Measurements from ENCODE around the gene POFUT2. TPM values are rescaled to one million over a fixed set of nuclear protein-coding genes. Genes with fewer than 3 reads are reported as not detected.

Gene POFUT2
- total and polyA plus RNA-seq, 9 donors, result 25.7 to 52.9 (median 40.1) TPM

DNA sequence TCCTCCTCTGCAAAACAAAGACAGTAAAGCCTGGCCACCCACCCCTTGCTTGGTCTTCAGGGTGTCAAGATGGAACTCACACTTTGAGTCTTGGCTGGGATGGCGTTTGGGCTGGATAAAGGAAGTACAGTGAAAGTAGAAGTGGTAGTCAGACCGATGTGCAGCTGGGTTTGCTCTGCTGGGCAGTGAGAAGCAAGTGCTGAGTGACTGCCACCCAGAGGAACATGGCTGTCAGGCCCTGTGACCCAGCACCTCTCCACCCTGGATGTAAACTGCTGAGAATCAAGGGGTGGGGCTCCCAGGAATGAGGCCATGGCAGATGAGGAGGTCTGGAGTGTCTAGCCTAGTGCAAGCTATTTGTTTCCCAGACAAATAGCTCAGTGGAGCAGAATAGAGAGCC, 51.2 kb downstream of the POFUT2 start:
- Histone ChIP-seq H3K27ac (no peak overlapping the region), H3K27me3 (no peaks in the 10 kb centered on the region), H3K4me1 (ENCODE audit: insufficient read depth) (peaks cover 2% of the 10 kb centered on the region), H3K4me3 (no peak overlapping the region), H3K36me3 (no peaks in the 10 kb centered on the region), H3K9me3 (peaks cover under 1 to 2% of the 10 kb centered on the region in 2 donors)
- WGBS, 3 donors, result 53 to 70% (median 66%) methylated on average over 2 of the region's 2 CpGs
- TF ChIP-seq POLR2A (IDR thresholded peaks at IDR 0.05) (no peak), EP300 (IDR thresholded peaks at IDR 0.05) (no peak)
- TF ChIP-seq, protein P1, sequence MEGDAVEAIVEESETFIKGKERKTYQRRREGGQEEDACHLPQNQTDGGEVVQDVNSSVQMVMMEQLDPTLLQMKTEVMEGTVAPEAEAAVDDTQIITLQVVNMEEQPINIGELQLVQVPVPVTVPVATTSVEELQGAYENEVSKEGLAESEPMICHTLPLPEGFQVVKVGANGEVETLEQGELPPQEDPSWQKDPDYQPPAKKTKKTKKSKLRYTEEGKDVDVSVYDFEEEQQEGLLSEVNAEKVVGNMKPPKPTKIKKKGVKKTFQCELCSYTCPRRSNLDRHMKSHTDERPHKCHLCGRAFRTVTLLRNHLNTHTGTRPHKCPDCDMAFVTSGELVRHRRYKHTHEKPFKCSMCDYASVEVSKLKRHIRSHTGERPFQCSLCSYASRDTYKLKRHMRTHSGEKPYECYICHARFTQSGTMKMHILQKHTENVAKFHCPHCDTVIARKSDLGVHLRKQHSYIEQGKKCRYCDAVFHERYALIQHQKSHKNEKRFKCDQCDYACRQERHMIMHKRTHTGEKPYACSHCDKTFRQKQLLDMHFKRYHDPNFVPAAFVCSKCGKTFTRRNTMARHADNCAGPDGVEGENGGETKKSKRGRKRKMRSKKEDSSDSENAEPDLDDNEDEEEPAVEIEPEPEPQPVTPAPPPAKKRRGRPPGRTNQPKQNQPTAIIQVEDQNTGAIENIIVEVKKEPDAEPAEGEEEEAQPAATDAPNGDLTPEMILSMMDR (IDR thresholded peaks at IDR 0.05), result no peak
- intact Hi-C loops (cut with DNase I), result no loop called here
- DNase-seq, result no peak

DNA sequence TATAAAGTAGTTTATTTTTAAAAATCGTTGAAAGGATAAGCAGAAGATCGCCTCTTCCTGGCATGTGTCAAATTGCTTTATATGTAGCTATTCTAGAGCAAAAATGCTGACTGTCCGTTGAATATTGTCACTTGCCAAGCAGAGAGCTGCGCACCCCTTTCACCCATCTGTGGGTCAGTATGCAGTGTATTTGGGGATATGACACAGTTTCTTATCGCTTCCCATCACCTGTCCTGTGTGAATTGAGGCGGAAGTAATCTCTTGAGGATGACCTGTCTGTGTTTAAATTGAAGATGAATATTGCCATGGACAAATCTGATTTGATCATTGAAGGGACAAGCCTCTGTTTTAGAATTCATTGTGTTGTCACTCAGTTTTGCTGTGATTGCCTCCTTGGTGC, 52.2 kb downstream of the POFUT2 start:
- no peak for TF ChIP-seq POLR2A (IDR thresholded peaks at IDR 0.05)
- no peak for TF ChIP-seq EP300 (IDR thresholded peaks at IDR 0.05)
- TF ChIP-seq, protein P1 (IDR thresholded peaks at IDR 0.05), result no peak
- H3K27ac ChIP-seq, result no peak overlapping the region
- DNase-seq, result no peak
- H3K4me3 ChIP-seq, result no peak overlapping the region
- no peaks in the 10 kb centered on the region for H3K36me3 ChIP-seq
- WGBS, 3 donors, result 55 to 69% (median 60%) methylated on average over 6 of the region's 6 CpGs
- H3K4me1 ChIP-seq (ENCODE audit: insufficient read depth), result peaks cover 2% of the 10 kb centered on the region
- intact Hi-C loops (cut with DNase I), result no loop called here
- no peaks in the 10 kb centered on the region for H3K27me3 ChIP-seq
- H3K9me3 ChIP-seq, result no peaks in the 10 kb centered on the region

DNA sequence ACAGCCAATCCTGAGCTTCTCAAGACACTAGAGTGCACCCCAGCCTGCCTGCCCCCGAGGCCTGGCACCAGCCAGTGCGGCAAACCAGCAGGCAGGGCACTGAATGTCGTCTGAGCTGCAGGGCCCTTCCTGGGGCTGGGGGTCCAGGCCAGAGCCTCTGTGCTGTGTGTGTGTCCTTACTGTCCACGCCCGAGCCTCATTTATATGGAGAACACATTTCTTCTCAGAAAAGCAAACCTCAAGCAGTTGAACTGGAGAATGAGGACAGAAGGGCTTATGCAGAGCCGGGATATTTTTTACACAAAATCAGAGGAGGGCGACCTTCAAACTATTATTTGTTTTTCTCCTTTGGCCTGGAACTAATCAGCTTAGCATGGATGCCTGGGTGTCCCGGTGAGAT, 52.7 kb downstream of the POFUT2 start:
- TF ChIP-seq POLR2A (IDR thresholded peaks at IDR 0.05), result no peak
- TF ChIP-seq, protein P1 (IDR thresholded peaks at IDR 0.05), result no peak
- TF ChIP-seq EP300 (IDR thresholded peaks at IDR 0.05), result no peak
- intact Hi-C loops (cut with DNase I), result no loop called here
- H3K9me3 ChIP-seq, result no peaks in the 10 kb centered on the region
- DNase-seq, result no peak
- H3K4me3 ChIP-seq, result no peak overlapping the region
- H3K27ac ChIP-seq, result no peak overlapping the region
- H3K27me3 ChIP-seq, result no peaks in the 10 kb centered on the region
- 38 to 55% (median 42%) methylated on average over 8 of the region's 8 CpGs for WGBS, 3 donors
- H3K4me1 ChIP-seq (ENCODE audit: insufficient read depth), result peaks cover 2% of the 10 kb centered on the region
- H3K36me3 ChIP-seq, result no peaks in the 10 kb centered on the region

DNA sequence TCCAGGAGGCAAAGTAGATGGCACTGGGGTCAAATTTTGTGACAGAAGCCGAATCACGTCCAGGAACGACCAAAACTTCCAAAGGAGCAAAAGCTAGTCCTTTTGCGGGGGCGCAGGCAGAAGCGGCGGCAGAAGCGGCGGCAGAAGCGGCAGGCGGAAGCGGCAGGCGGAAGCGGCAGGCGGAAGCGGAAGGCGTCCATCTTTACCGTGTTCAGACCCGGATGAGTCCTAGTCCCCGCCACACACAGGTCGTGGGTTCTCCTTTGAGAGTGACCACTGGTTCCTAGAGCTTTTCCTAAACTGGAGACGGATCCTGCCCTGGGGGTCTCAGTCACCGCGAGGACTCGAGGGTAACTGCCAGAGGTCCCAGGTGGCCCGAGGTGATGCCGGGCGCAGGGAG, 53.6 kb downstream of the POFUT2 start:
- TF ChIP-seq POLR2A (IDR thresholded peaks at IDR 0.05) (no peak), EP300 (IDR thresholded peaks at IDR 0.05) (no peak)
- TF ChIP-seq, protein P1 (IDR thresholded peaks at IDR 0.05), result no peak
- Histone ChIP-seq H3K4me1 (ENCODE audit: insufficient read depth) (peaks cover 2% of the 10 kb centered on the region), H3K9me3 (no peaks in the 10 kb centered on the region), H3K27me3 (no peaks in the 10 kb centered on the region), H3K27ac (no peak overlapping the region), H3K36me3 (no peaks in the 10 kb centered on the region), H3K4me3 (no peak overlapping the region)
- DNase-seq, result no peak
- intact Hi-C loops (cut with DNase I), result no loop called here
- 85 to 90% (median 88%) methylated on average over 28 of the region's 28 CpGs for WGBS, 3 donors

All from ovary (tissue), 9 donors.